Hepatocyte (in vitro differentiated cells): ENCODE data around the gene SPR. TPM values are rescaled to one million over a fixed set of nuclear protein-coding genes. Genes with fewer than 3 reads are reported as not detected.

Experiments
- DNase-seq: peaks from one replicate; pipeline ENCODE4 v3.0.0-alpha.2; 2016; ENCODE audit warnings: low spot score
- H2AFZ ChIP-seq: fragments of 200-600 bp; sonication (generic); 2 replicates; pipeline ENCODE4 v1.6.0; 2016; ENCODE audit warnings: antibody characterized with exemption, mild to moderate bottlenecking
- H3K27ac ChIP-seq: fragments of 200-600 bp; sonication (generic); 2 replicates; pipeline ENCODE4 v1.5.1; 2016; ENCODE audit warnings: mild to moderate bottlenecking
- H3K27me3 ChIP-seq: fragments of 200-600 bp; sonication (generic); 2 replicates; pipeline ENCODE4 v1.6.1; 2016
- H3K36me3 ChIP-seq: fragments of 200-600 bp; sonication (generic); replicated peaks from 2 replicates; pipeline ENCODE4 v1.5.1; 2016; ENCODE audit warnings: low read depth; ENCODE audit not compliant: insufficient read depth
- H3K4me1 ChIP-seq: fragments of 200-600 bp; sonication (generic); 2 replicates; pipeline ENCODE4 v1.5.1; 2016; ENCODE audit warnings: mild to moderate bottlenecking, moderate library complexity; ENCODE audit not compliant: insufficient read depth
- H3K4me2 ChIP-seq: fragments of 200-600 bp; sonication (generic); 2 replicates; pipeline ENCODE4 v1.6.0; 2016
- H3K4me3 ChIP-seq: fragments of 200-600 bp; sonication (generic); 2 replicates; pipeline ENCODE4 v1.5.1; 2016; ENCODE audit warnings: mild to moderate bottlenecking
- H3K79me2 ChIP-seq: fragments of 200-600 bp; sonication (generic); 2 replicates; pipeline ENCODE4 v1.6.0; 2017; ENCODE audit warnings: mild to moderate bottlenecking
- H3K9me2 ChIP-seq: fragments of 200-600 bp; sonication (generic); replicated peaks from 2 replicates; pipeline ENCODE4 v1.6.0; 2017; ENCODE audit warnings: mild to moderate bottlenecking; ENCODE audit not compliant: insufficient read depth
- H3K9me3 ChIP-seq: fragments of 200-600 bp; sonication (generic); 2 replicates; pipeline ENCODE4 v1.5.1; 2016; ENCODE audit warnings: low read depth, mild to moderate bottlenecking
- H4K20me1 ChIP-seq: fragments of 200-600 bp; sonication (generic); 2 replicates; pipeline ENCODE4 v1.6.0; 2016; ENCODE audit warnings: mild to moderate bottlenecking; ENCODE audit not compliant: insufficient read depth, poor library complexity, severe bottlenecking
- CTCF ChIP-seq: fragments of 200-600 bp; sonication (generic); IDR thresholded peaks from 2 replicates; pipeline ENCODE4 v1.5.1; 2016; ENCODE audit warnings: antibody characterized with exemption, mild to moderate bottlenecking; ENCODE audit not compliant: poor library complexity
- EZH2 ChIP-seq: fragments of 200-600 bp; sonication (generic); IDR thresholded peaks from 2 replicates; pipeline ENCODE4 v1.6.1; 2016; ENCODE audit warnings: antibody characterized with exemption, mild to moderate bottlenecking, borderline replicate concordance
- EZH2phosphoT487 ChIP-seq: fragments of 200-600 bp; sonication (generic); IDR thresholded peaks from one replicate; pipeline ENCODE4 v1.6.1; 2018; ENCODE audit warnings: antibody characterized with exemption, mild to moderate bottlenecking, low read depth, moderate library complexity; ENCODE audit not compliant: unreplicated experiment, severe bottlenecking
- WGBS: methylation state at CpG from one replicate; pipeline ENCODE4 v1.1.6; 2016; ENCODE audit warnings: low lambda C conversion rate; ENCODE audit errors: missing lambda C conversion rate; 5-methylcytosine and 5-hydroxymethylcytosine counted together
- polyA plus RNA-seq: library from polyadenylated mRNA; unstranded; fragments of >200 nt; fragmentation: Nextera tagmentation; extraction: Ambion mirVana; gene quantifications from 2 replicates; pipeline ENCODE4 v1.2.1, GENCODE V29; 2016
- total RNA-seq: library from RNA; depleted of rRNA; stranded (reverse); fragments of >200 nt; gene quantifications from 2 replicates; pipeline ENCODE4 v1.2.3, GENCODE V29; 2014

Gene SPR
- total and polyA plus RNA-seq, 2 experiments from 2014 or later, result 44.8 to 63.3 TPM

GRCh38 chr2:72917877-72918553 lies 30.8 kb downstream of the SPR start:
- no peak overlapping the region for H3K4me3 ChIP-seq
- TF ChIP-seq EZH2phosphoT487 (peak; percentile 58), CTCF (no peak), EZH2 (peak; percentile 100)
- H3K27me3 ChIP-seq, result peaks cover 96% of the 10 kb centered on the region
- peaks cover 34% of the 10 kb centered on the region for H3K4me1 ChIP-seq
- peak overlapping the region; percentile 56 for H2AFZ ChIP-seq
- no peaks in the 10 kb centered on the region for H3K9me2 ChIP-seq
- 1% methylated on average over 81 of the region's 89 CpGs for WGBS
- no peaks in the 10 kb centered on the region for H3K9me3 ChIP-seq
- no peaks in the 10 kb centered on the region for H3K79me2 ChIP-seq
- DNase-seq, result no peak
- no peaks in the 10 kb centered on the region for H3K36me3 ChIP-seq
- no peaks in the 10 kb centered on the region for H4K20me1 ChIP-seq
- peak overlapping the region; percentile 91 for H3K4me2 ChIP-seq
- H3K27ac ChIP-seq, result no peak overlapping the region

- peak overlapping the region; percentile 4 for H3K4me3 ChIP-seq
- WGBS, result 4% methylated on average over 48 of the region's 48 CpGs
- no peak overlapping the region for H3K27ac ChIP-seq
- peaks cover 96% of the 10 kb centered on the region for H3K27me3 ChIP-seq
- H3K4me1 ChIP-seq, result peaks cover 40% of the 10 kb centered on the region
- no peak for DNase-seq
- no peaks in the 10 kb centered on the region for H3K79me2 ChIP-seq
- no peaks in the 10 kb centered on the region for H3K9me2 ChIP-seq
- H2AFZ ChIP-seq, result peak overlapping the region; percentile 45
- H3K4me2 ChIP-seq, result peak overlapping the region; percentile 75
- H3K36me3 ChIP-seq, result no peaks in the 10 kb centered on the region
- H3K9me3 ChIP-seq, result no peaks in the 10 kb centered on the region
- no peaks in the 10 kb centered on the region for H4K20me1 ChIP-seq
- TF ChIP-seq EZH2phosphoT487, result peak; percentile 54
- TF ChIP-seq EZH2, result no peak
Measured at GRCh38 chr2:72919414-72920317, 32.5 kb downstream of the SPR start.

GRCh38 chr2:72920318-72921087 lies 33.3 kb downstream of the SPR start:
- H3K27me3 ChIP-seq, result peaks cover 96% of the 10 kb centered on the region
- DNase-seq, result peak; percentile 48
- H4K20me1 ChIP-seq, result no peaks in the 10 kb centered on the region
- no peak for TF ChIP-seq CTCF
- peak; percentile 95 for TF ChIP-seq EZH2
- peak; percentile 92 for TF ChIP-seq EZH2phosphoT487
- peak overlapping the region; percentile 75 for H3K4me2 ChIP-seq
- no peaks in the 10 kb centered on the region for H3K9me2 ChIP-seq
- H3K79me2 ChIP-seq, result no peaks in the 10 kb centered on the region
- H3K36me3 ChIP-seq, result no peaks in the 10 kb centered on the region
- no peak overlapping the region for H3K27ac ChIP-seq
- H3K4me1 ChIP-seq, result peaks cover 39% of the 10 kb centered on the region
- no peaks in the 10 kb centered on the region for H3K9me3 ChIP-seq
- peak overlapping the region; percentile 4 for H3K4me3 ChIP-seq
- H2AFZ ChIP-seq, result peak overlapping the region; percentile 45
- 2% methylated on average over 77 of the region's 77 CpGs for WGBS
